HG03378 (cell line): Measurements from ENCODE around the gene E2F3.

Source experiments
- ATAC-seq: cut with Tn5 transposase; IDR thresholded peaks from one replicate; pipeline ENCODE4 v1.9.1; 2021; ENCODE audit warnings: mild to moderate bottlenecking, moderate library complexity; ENCODE audit not compliant: unreplicated experiment

E2F3 gene

DNA sequence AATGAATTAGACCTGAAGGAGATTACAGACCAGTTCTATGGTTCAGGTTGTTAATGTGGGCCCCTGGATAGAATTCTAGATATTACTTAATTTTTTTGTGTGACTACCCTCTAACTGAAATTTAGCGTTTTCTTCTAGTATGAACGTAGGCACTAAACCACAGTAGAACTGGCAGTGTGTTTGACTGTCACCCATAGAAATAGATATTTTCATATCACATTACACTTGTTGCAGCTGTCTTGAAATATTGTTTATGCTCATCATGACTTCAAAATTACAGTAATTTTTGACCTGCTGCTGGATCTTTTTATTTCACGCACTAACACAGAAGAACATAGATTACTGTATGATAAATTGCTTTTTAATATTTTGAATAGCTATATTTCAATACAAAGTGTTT lies 31.6 kb downstream of the E2F3 start:
- ATAC-seq = no peak

DNA sequence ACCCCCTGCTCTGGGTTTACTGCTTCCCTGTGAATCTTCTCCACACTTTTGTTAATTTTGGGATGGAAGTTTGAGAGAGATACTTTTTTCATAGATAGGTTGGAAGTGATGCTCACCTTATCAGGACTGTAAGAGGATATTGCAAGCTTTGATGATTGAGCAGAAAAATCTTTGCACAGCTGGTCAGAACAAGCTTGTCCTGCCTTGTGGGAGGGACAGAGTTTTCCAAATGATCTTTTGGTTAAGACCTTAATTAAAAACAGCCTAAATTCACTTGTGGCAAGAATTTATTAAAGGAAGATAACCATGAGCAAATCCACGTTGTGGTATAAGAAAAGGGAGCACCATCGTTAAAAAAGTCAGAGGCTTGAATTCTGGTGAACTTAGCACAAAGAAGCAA lies 32.2 kb downstream of the E2F3 start:
- no peak for ATAC-seq

DNA sequence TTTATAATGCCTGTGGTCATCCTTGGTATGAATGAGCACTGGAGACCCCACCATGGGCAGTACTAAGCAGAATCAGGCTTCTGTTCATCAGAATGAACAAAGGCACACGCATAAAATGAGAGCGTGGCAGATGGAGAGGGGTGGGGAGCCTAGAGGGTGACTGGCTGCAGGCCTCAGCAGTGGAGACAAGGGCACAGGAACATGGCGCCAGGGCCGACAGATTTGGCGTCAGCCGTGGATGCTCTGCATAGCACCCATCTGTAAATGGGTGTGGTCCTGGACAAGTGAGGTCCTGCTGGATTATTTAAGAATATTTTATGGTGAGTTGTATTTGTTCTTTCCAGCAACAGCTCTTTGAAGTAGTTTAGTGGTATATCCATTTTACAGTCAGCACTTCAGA lies 33.1 kb downstream of the E2F3 start:
- no peak for ATAC-seq

DNA sequence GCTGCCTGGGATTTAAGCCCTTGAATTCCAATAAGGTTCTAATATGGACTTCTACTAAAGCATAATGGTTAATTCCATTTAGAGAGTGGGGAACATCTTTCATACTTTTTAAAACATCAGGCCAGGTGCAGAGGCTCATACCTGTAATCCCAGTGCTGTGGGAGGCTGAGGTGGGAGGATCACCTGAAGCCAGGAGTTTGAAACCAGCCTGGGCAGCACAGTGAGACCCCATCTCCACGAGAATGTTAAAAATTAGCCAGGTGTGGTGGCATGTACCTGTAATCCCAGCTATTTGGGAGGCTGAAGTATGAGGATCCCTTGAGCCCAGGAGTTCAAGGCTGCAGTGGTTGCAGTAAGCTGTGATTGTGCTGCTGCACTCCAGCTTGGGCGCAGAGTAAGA lies 35.0 kb downstream of the E2F3 start:
- no peak for ATAC-seq

DNA sequence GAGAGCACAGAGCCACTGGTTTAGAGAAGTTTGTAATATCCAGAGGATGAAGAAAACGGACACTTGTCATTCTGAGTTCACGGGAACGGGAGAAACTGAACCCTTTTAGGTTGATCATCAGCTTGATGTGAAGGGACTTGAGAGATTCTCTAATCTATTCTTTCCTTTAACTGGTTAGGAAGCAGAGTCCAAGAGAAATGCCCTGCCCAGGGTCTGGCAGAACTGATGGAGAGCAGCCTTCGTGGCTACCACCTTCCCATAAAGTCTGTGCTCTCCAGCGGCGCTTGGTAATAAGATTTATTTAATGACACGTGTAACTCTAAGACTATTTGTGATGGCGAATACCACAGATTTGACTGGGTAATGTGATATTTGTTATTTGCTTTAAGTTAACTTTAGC lies 36.0 kb downstream of the E2F3 start:
- ATAC-seq = no peak

DNA sequence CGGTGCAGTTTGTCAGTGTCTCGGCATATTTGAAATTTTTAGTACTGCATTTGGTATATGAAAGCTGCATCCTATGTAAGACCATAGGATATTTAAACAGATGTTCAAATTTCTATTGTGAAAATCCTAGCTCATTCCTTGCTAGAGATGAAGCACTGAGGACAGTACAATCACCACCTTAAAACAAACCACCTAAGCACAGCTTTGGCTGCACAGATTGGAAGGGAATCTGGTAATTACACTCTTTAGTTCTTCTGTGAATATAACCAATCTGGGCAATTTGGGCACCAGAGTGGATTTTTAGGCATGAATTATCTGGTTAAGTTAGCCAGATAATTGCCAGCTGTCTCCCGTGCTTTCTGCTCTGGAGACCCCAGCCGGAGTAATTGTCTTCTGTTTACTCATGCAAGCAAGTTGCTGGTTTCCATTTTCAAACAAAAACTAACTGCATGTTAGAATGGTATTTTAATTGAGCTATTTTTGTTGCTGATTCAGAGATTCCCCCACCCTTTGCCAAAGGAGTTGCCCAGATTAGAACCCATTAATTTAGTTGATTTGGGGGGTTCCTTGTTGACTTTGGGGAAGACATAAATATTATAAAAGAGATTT lies 36.9 kb downstream of the E2F3 start:
- no peak for ATAC-seq

DNA sequence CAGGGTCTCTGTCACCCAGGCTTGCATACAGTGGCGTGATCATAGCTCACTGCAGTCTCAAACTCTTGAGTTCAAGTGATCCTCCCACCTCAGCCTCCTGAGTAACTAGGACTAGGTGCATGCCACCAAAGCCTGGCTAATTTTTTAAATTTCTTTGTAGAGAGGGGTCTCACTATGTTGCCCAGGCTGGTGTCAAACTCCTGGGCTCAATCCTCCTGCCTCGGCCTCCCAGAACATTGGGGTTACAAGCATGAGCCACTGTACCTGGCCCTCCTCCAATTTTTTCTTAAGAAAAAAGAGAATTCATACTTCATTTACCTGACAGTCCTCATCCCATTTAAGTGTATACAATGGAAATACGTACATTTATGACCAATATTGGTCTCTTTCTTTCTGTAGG lies 37.9 kb downstream of the E2F3 start:
- ATAC-seq = no peak

DNA sequence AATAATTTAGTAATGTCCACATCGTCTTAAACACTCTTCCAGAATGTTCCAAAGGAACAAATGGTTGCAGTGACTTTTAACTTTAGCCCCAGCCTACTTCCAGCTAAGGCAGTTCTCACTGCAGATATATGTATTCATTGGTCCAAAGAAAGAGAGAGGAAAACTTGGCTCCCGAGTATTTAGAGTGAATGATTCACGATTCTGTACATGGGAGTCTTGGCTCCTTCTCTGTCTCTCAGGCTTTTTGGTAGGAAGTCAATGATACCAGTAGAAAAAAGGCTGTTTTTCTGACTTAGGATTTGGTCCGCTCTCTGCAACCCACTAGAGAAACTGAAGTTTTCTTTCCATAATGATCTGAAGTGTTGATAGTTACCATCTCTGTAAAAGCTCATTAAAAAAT lies 38.6 kb downstream of the E2F3 start:
- ATAC-seq = no peak

DNA sequence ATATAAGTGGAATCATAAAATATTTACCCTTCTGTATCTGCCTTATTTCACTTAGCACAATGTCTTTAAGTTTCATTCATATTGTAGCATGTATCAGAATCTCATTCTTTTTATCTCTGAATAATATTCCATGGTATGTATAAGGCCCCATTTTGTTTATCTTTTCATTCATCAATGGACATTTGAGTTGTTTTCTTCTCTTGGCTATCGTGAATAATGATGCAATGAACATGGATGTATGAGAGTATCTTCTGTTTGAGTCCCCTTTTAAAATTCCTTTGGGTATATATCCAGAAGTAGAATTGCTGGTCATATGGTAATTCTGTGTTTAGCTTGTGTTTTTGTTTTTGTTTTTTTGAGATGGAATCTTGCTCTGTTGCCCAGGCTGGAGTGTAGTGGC lies 39.6 kb downstream of the E2F3 start:
- no peak for ATAC-seq

DNA sequence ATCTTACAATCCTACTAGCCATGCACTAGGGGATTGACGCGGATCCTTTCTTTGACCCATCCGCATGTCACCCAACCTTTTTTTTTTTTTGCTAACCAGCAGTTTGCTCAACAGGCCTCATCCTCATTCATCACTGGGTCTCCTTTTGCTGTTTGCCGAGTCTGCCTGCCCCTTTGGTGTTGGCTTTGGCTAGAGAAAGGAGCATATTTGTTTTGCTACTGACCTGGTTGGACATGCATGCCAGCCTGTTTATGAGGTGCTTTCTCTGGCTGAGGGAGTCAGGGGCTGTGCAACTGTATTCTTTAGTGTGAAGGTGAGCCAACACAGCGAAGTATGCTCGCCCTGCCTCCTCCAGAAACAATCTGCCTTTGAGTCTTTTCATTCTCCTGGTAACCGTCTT lies 40.2 kb downstream of the E2F3 start:
- no peak for ATAC-seq

DNA sequence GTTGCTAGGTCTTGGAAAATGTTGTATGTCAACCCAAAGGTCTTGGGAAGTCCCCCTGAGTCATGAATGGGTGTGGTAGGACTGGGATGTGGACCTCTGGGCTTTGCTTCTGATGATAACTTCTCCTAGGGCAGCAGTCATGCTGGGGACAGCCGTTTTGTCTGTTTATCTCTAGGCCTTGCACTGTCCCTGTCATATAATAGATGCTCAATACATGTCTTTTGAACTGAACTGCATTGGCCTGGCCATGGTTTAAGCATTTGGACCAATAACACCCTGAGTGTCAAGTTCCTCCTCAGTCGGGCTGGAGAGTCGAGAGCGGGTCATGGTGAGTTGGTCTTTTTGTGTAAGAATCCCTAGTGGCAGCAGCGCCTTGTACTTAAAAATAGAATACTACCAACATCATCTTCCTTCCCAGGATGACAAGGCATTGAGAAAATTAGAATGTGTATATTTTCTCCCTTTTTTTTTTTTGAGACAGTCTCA lies 43.1 kb downstream of the E2F3 start:
- ATAC-seq = no peak

DNA sequence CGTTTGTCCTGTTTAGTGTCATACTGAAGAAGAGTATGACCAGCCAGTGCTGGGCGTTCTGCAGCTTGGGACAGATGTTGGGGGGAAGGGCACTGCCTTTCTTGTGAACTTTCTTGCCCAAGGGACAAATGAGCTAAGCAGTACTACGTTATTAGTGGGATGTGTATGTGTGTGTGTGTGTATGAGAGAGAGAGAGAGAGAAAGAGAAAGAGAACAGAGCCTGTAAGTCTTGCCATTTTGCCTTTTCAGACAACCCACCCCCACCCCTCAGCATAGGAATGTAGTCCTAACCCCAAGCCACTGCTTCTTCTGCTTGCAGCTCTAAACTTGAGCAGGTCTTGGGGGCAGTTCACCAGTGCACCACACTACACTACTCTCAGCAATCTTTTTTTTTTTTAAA lies 45.5 kb downstream of the E2F3 start:
- ATAC-seq = no peak

DNA sequence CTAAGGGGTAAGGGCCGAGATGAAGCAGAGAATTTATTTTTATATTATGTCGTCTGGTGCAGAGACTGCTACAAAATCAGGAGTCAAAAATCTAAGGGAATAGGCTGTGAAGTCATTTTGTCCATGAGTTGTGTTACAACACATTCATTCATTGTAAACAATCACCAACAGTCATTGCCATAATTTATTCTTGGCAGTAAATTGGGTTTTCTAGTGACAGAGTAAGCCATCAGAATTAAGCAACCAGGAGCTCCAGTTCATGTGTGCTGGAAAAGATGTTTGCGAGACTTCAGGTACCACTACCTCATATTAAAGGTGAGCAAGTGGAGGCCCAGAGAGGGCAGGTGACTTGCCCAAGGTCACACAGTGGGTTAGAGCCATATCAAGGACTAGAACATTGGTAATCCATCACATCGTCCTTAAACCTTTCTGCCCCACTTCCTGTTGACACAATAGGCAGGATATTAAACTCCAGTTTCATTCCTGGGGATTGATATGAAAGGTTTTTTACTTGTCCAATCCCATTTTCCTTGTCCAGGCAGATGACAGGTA lies 46.0 kb downstream of the E2F3 start:
- ATAC-seq = no peak

DNA sequence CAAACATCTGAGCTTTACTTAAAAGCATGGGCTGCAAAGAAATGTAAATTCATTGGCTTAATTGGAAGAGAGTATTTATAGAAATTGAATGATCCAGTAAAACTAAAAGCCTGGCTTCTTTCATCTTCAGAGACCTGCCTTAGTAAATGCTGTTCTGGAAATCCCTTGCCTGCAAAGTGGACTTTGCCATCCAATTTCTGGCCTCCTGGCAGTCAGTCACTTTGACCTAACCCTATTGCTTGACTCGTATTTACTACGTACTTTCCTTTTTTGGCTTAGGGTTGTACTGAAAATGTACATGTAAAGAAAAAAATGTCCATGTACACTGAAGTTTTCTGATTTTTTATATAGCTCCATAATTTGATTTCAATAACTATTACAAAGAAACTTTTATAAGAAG lies 47.1 kb downstream of the E2F3 start:
- no peak for ATAC-seq

DNA sequence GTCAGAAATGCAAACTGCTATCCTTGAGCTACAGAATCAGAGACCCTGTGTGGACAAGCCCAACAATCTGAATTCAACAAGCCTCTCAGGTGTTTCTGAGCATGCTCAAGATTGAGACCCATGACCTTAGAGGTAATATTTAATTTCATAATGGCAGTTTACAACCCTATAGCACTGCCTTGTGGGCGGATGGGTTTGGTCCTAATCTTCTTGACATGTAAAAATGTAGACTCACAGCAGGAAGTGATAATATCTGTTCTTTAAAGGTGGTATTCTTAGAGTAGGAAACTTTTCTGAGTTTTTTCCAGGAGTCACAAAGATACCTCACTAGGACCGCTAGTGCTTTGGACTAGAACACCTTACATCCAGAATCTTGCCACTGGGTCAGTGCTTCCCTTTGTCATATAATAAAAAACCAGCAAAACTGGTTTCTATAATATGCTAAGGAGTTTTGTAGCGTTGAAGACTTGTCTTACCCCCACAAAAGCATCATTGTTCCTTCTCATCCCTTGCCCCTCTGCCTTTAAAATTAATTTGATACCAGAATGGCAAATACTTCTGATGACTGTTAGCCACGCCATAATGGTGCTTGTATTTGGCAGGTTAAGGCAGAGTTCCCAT lies 52.6 kb downstream of the E2F3 start:
- no peak for ATAC-seq

DNA sequence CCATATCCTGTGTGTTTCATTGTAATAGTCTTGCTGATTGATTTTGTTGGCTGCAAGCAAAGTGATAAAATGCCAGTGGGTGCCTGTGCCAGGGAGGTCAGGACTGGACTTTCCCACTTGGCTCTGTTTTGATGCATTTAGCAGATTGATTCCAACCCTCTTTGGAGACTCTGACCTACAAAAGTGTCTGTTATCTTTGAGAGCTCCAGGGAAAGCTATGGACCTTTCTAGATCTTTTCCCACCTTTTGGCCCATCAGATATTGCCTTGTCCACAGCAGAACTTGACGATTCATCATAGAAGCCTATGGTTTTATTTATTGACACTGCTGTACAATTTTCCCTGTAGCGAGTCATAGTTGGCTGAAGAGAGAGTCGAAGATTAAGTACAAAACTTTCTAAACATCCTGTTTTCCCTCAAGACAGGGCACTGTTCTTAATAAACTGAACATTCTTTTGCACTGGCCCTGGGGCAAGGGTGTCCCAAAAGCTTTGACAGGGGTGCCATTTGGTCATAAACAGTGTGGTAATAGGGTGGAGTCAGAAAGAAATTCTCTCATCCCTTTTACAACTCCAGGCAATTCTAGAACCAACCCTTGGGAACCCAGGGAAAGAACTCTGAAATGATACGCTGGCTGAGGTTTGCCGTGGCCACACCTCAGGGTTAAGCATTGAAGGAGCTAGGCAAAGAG lies 53.7 kb downstream of the E2F3 start:
- ATAC-seq = no peak

DNA sequence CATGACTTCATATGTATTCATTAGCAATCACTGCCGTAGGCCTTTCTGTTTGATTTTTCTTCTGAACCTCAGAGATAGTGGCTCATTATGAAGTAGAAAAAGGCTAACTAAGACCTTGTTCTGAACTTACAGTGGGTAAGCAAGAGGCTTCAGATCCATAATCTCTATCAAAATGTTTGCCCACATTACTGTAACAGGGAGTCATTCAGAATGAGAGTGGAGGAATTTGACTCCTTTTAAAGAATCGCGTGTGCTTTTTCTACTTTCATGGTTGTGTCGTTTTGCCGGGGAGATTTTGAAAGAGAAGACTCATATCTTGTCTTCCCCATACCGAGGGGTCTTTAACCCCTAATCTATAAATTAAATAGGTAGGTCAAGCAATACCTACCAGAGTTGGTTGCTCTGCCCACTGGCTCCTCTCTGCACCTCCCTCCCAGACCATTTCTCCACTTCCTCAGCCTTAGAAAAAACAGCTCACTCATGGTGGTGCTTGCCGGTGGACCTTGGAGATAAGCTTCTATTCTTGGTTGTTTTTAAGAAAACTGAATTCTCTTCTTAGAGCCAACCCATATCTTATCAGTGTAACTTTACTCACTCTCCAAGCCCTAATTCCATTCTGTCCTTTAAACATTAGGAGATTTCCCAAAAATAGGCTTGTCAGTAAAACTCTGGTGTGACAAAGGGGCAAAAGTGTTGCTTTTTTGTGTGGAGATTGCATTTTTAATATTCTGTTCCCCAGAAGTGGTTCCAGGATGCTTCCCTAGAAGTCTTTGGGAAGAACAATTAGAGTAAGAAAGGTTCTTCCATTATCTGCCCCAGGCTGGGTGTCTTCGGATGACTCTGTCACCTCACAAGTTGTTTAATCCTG lies 56.6 kb downstream of the E2F3 start:
- ATAC-seq = no peak

DNA sequence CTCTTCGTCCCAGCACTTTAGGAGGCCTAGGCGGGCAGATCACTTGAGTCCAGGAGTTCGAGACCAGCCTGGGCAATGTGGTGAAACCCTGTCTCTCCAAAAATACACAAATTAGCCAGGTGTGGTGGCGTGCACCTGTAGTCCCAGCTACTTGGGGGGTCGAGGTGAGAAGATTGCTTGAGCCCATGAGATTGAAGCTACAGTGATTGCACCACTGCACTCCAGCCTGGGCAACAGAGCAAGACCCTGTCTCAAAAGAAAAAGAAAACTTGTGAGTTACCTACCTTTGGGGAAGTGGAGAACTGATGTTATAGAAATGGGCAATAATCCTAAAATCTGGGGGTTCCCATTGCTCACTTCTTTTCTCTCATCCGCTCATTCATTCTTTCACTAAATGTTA lies 58.0 kb downstream of the E2F3 start:
- no peak for ATAC-seq

DNA sequence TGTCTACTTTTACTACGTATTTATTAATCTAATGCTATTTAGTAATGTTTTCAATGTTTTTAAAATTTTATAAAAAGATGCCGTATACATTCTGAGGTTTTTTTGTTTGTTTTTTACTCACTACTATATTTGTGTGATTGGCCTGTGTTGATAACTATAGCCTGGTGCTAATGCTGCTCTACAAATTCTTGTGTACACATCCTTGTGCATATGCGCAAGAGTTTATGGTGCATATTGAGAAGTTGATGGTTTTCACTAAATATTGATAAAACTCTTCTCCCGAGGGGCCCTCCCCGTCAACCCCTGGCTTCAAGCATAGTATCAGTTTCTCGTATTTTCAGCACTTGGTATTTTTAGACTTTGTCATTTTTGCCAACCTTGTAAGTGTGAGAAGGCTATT lies 59.9 kb downstream of the E2F3 start:
- ATAC-seq = no peak

DNA sequence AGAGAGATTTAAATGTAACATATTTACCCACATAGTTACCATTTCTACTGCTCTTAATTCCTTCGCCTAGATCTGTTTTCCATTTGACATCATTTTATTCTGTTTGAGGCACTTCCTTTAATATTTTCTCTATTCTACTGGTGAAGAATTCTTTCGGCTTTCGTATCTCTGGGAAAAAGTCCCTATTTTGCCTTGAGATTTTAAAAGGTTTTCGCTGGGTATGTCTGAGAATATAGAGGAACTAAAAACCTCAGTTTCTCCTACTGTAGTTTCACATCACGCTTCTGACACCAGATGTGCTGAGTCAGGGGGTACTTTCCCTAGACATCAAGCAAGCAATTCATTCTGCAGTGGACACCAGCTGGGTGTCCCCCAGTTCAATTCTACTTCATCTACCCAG lies 61.7 kb downstream of the E2F3 start:
- peak; percentile 61 for ATAC-seq

DNA sequence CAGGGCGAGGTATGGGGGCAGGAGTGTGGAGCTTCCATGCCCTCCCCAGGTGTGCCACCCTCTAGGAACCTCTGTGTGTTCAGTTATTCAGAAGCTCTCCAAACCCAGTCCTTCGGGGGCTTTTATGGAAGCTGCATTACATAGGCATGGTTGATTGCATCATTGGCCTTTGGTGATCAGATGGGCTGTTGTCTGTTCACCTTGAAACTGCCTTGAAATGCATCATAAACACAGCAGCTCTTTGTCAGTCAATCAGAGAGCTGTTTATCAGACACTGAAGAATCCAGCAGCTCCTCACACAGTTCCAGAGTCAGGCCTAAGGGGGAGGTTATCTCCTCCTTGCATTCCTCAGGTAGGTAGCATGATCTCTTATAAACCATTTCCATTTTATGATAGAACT lies 62.4 kb downstream of the E2F3 start:
- ATAC-seq = no peak
